ENCODE results near the gene RYK.
"Not testable (repeated sequence)": the region's sequence is repeated elsewhere in the genome, so short reads cannot be mapped to it uniquely, and the experiment has no call there.

The RYK gene

DNA sequence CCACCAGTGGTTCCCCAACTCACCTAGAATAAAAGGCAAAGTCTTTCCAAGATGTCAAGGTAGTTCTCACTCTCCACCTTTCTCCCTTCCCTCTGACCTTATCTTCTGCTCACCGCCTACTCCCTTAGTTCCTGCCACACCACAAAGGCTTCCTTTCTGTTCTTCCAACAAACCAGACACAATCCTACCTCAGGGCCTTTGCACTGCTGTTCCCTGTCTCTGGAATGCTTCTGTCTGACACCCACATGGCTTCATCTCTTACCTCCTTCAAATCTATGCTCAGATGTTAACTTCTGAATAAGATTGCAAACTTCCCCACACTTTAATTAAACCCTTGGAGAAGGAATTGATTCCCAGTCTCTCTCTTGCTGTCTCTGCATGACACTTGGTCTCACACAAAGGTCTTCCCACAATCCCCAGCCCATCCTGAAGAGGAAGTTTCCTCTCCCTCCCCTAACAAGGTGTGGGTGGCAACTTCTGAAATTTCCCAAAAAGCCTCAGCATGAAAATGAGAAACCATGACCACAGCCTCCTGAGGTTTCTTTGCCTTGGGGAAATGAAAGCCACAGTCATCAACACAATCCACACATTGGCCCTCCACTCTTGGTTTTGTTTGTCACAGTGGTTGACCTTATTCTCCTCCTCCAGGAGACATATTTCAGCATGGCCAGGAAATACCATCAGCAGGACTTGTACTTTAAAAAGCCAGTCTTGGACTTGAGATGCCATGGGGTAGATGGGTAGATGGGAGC lies 3.0 kb upstream of the RYK start:
- peak; percentile 65 for DNase-seq

DNA sequence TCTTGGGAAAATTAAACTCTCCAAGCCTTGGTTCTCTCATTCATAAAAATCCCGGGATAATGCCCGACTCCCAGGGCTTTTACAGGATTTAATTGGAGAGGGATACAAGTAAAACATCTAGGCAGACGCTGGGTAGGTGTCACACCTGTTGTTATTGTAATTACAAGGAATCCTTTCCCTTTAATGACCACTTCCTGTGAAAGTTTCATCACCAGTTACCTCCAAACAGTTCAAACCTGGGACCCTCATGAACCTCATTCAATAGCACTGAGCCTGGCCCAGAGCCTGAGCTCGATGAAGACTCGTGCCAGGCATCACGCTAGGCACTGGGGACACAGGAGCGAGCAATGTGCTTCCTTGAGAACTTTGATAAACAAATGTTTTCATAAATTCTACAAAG lies 2.1 kb upstream of the RYK start:
- DNase-seq, result no peak

DNA sequence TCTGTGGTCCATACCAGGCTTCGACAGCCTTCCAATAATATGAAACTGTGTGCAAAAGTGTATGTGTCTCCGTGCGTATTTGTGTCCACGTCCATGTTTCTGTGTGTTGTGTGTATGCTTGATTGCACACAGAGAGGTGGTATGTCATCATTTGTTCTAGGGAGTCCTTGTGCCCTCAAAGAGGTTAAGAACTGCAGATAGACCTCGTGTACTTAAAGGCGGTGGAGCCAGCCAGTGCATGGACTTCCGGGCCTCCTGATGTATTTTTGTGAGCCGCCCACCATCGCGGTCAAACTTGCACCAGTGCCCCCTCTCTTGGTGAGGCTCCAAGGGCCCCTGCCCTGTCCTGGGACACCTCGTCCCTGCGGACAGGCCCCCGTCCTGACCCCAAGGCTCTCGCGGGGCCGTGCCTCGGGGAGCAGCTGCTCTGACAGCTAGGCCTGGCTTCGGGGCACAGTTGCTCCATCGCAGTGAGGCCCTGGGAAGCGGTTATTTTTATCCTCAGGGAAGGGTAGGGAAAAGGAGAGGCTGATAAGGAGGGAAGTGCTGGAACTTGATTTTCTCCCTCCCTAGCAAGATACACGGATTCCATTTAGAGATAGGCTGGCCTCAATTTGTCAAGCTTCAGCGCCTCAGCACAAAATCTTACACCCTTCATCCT lies 1.2 kb upstream of the RYK start:
- DNase-seq, result no peak

DNA sequence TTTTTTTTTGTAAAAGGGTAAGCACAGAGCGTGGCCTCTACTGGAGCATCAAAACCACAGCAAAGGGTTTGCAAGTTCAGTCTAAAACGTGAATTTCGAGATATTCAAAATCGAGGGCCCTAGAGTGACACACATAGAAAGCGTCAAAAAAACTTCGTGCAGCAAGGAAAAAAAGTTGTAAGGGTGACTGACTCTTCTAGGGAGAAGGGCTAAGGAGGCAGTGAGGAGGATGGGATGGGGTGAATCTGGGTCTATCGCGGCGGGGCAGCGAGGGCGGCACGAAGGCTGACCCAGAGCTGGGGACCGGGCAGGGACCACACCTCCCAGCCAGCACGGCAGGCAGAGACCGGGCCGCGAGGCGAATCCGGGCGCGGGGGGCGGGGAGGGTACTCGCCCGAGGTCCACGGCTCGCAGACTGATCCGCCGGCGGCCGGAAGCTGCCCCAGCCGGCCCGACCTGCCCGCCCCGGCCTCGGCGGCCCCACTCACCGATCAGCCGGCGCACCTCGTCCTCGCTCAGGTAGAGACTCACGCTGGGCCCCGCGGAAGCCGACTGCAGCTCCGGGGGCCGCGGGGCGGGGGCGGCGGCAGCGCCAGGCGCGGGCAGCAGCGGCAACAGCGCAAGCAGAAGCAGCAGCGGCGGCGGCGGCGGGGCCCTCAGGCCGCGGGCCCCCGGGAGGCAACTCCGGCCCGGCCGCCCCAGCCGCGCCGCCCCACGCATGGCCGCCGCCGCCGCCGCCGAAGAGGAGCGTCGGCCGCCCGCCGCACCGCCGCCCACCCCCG lies 533 bp downstream of the RYK start:
- peak; percentile 59 for DNase-seq

DNA sequence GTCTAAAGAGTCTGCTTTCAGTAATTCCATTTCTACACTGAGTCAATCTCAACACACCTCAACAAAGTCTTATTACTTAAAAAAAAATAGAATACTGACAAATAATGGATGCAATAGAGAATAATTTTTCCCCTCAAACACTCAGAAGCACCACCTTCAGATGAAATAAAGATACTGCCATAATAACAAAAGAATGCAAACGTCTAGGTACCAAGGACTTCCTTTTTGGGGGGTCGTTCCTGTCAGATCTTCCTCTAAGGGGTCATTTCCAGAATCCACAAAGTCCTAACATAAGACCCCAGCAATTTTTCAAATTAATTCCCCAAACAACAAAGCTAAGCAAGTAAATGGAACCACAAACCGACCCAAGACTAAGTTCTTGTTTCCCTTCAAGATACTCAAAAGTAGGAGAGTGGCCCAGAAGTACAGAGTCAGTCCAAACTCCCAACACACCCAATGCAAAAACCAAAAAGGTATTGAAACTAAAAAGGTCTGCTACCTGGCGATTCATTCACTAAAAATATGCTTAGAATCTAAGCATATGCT lies 1.3 kb downstream of the RYK start:
- peak; percentile 32 for DNase-seq

DNA sequence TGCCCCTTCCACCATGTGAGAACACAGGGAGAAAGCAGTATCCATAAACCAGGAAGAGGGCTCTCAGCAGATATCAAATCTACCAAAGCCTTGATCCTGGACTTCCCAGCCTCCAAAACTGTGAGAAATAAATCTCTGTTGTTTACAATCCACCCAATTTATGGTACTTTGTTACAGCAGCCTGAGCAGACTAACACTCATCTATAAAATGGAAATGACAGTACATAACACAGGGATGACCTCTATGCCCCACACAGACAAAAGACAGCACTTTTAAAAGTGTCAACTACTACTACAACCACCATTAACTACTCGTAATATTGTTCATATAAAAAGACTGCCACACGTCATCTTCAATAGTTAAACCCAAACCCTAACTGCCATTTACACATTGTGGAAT lies 5.7 kb downstream of the RYK start:
- no peak for DNase-seq

GRCh38 chr3:134242649-134243617 lies 7.7 kb downstream of the RYK start:
- DNase-seq, result no peak

DNA sequence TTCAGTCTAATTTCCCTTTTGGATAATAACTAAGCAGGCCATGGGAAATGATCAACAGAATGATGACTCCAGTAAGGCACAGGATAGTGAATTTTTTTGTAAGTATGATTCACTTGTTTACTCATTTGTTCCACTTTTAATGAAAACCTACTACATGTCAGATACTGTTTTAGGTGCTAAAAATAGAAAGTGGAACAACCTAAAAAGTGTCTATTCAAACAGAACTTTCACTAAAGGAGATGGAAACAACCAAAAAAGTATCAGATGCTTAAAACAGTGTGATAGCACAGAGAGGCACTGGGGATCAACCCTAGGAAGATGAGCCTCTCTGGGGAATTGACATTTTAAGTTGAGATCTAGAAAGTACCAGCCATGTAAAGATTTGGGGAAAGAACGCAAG lies 11.1 kb downstream of the RYK start:
- no peak for DNase-seq

DNA sequence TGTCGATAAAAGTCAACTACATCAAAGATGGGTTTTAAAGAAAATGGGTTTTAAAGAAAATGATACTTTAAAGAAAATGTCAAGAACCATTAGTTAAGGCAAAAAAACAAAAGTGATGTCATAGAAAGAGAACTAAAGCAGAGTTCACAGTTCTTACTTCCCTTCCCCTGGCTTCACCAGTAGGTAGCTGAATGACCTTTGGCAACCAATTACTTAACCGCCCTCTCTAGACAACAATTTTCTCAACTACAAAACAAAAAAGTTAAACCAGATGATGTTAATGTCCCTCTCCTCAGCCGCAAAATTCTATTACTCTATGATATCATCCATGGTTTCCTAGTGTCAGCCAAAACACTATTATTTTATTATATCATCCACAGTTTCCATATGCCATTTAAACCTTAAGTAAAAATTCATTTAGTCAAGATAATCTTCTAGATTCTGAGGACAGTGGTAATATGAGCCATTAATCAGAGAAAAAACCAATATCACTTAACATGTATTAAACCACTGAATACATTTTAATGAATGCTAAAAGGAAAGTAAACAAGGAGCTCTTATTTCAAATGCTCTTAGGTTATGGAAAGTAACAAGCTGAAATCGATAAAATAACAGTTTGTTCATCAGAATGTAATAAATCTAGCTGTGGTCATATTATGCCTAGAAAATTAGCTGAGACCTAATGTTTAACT lies 13.1 kb downstream of the RYK start:
- no peak for DNase-seq

- DNase-seq, result no peak
These were observed 14.0 kb downstream of the RYK start for GRCh38 chr3:134236505-134237170.

DNA sequence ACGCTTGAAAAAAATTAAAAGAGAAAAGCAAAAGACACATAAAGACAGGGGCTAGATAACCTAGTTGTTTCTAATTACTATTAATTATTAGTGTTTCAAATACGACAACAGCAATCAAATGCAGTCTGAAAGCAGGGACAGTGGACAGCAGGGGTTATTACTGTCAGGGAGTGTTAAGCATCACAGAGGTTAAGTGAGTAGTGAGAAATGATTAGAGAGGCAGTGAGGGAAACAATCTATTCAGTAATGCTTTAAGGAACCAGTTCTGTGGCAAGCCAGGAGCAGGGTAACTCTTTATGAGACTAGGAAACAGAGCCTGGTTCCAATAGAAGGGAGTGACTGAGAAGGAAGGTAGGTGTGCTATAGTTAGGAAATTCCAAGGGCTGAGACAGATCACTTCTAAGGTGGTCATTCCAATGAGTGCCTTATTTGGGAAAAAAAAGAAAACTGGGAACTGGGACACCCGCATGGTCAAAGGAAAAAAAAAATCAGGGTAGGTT lies 15.0 kb downstream of the RYK start:
- no peak for DNase-seq

DNA sequence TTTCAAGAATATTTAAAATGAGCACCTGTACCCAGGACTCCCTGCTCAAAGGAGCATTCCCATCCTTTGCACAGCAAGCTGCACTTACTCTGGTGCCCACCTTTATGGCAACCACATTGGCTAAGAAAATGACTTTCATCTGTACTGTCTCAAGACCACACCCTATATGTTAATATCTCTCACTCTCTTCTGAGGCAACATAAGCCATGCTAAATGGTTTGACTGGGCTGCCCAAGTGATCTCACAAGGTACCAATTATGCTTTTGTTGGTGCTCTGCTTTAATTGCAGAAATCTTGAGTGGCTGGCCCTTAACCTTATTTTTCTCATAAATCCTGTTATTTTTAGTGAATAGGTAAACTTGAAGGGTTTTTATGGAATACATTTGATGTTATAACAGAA lies 17.7 kb downstream of the RYK start:
- DNase-seq, result no peak

DNA sequence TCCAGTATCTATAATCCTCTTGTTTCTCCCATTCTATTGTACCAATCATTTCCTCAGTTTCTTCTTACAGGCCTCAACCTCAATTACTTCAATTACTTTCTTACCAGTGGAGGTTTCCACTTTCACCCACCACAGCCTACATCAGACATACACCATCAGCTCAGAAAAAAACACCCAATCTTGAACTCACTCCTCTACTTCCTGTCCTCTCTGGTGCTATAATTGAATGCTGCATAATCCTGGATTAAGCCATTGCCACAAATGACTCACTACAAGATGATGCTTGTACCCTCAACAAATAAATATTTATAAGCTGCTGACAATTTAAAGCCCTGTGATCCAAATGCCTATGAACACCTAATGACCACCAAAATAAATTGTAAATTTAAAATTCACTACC lies 18.5 kb downstream of the RYK start:
- DNase-seq, result no peak

DNA sequence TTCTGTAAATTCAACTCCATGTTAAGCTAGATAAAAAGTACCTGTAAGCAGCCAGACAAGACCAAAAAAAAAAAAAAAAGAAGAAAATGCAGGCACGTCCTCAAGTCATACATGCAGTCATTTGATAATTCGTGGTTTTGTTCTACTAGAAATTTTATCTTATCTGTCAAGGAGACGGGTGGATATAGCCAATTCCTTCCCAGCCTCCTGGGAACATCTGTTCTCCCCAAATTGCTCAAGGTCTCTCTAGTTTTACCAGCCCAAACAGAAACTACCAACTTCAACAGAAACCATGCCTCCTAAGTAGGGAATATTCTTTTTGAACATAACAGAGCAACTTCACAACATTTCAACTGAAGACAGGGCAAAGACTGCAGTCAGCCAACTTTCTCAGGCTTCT lies 19.5 kb downstream of the RYK start:
- no peak for DNase-seq

GRCh38 chr3:134229038-134229437 lies 21.6 kb downstream of the RYK start:
- no peak for DNase-seq

GRCh38 chr3:134228479-134228878 lies 22.2 kb downstream of the RYK start:
- DNase-seq, result no peak

DNA sequence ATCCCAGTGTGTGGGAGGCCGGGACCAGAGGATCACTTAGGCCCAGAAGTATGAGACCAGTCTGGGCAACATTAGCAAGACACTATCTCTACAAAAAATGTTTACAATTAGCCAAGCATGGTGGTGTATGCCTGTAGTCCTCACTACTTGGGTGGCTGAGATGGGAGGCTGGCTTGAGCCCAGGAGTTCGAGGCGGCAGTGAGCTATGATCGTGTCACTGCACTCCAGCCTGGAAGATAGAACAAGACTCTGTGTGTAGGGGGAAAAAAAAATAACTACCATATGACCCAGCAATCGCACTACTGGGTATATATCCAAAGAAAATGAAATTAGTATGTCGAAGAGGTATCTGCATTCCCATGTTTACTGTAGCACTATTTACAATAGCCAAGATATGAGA lies 22.6 kb downstream of the RYK start:
- DNase-seq, result no peak

- not testable (repeated sequence) for DNase-seq
These were observed 25.9 kb downstream of the RYK start for GRCh38 chr3:134224796-134225156.

DNA sequence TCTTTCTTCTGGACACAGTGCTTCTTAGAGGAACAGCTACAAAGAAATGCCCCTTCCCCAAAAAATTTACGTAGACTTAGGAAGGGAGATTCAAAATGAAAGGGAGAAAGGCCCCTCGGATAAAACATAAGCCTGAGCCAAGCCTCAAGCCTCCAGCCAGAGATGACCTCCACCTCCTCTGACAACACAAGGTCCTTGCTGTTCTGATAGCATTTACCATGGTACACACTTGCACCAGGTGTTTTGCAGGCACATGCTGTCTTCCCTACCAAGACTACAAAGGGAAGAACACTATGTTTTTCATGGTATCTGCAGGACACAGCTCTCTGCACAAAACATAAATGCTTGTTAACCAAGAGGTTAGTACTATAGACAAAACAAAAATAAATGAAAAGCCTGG lies 27.8 kb downstream of the RYK start:
- DNase-seq, result no peak

DNA sequence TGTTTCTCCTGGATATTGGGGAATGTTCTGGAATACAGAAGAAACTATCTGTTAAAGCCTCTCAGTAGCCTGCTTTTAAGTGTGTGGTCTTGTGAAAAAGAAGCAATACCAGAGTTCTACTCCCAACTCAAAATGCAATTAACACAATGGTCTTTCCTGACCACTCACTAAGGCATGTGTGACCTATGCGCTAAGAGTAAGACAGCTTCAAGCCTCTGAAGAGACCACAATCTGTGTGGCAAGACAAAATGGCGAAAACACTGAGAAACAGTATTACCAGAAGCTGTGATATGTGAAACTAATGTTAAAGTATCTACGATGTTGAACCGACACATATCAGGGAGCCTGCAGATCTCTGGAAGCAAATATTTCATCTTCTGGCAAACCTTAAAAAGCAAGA lies 33.8 kb downstream of the RYK start:
- DNase-seq, result no peak

- no peak for DNase-seq
These were observed 34.4 kb downstream of the RYK start for GRCh38 chr3:134216191-134216764.

All from RPMI8226 (cell line).